ENCODE data around the gene HSF2BP.

DNA sequence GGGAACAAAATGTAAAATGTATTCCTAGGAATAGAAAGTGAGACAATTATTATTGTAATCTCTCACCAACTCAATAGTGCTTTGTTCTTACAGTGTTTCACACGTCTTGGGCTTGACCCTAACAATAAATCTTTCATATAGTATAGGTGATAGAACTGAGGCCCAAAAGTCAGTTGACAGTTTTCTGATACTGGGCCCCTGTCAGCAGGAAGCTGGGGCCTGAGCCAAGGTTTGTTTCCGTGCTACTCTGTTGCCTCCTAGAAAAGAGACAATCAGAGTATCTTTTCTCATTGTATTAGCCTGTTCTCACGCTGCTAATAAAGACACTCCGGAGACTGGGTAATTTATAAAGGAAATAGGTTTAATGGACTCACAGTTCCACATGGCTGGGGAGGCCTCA is 5.1 kb upstream of the HSF2BP start:
- TF ChIP-seq CTCF (conservative IDR thresholded peaks at IDR 0.05) (no peak), EZH2 (IDR thresholded peaks at IDR 0.05; ENCODE audit: low read depth) (no peak)

Data from PC-9 (cell line).